GM11168 (cell line): ENCODE measurements around the gene IGF2BP3.

Experiments
- in situ Hi-C: fragments of 300-500 bp; cut with MboI; formaldehyde crosslinking; loops from one replicate; pipeline ENCODE4 v1.12.0; 2022; ENCODE audit warnings: low sequenced_read_pairs; ENCODE audit not compliant: unreplicated experiment

IGF2BP3 gene

GRCh38 chr7:23279819-23280525, 190.3 kb downstream of the IGF2BP3 start:
- in situ Hi-C loops = loop anchor here (25.0 kb wide), 1 partner anchor 407 kb away; the partner anchor contains the start of gene FAM221A

- in situ Hi-C loops = loop anchor here (25.0 kb wide), 1 partner anchor 410 kb away; the partner anchor contains the start of gene FAM221A
Measured at GRCh38 chr7:23277359-23277989, 192.8 kb downstream of the IGF2BP3 start.

DNA sequence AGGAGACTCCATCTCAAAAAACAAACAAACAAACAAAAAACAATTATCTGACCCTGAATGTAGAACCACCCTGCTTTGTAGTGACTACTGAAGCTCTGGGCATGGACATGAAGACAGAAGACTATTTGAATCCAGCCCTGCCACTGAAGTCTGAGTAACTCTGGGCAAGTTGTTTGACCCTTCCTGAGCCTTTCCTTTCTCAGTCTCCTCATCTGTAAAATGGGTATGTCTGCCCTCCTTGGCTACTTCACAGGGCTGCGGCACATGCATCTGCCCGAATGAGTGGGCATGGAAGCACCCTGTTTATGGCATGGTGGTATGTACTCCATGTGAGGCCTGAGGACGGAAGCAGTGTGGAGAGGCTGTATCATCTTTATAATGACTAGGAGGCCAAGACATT, 193.3 kb downstream of the IGF2BP3 start:
- in situ Hi-C loops = loop anchor here (25.0 kb wide), 1 partner anchor 410 kb away; the partner anchor contains the start of gene FAM221A

DNA sequence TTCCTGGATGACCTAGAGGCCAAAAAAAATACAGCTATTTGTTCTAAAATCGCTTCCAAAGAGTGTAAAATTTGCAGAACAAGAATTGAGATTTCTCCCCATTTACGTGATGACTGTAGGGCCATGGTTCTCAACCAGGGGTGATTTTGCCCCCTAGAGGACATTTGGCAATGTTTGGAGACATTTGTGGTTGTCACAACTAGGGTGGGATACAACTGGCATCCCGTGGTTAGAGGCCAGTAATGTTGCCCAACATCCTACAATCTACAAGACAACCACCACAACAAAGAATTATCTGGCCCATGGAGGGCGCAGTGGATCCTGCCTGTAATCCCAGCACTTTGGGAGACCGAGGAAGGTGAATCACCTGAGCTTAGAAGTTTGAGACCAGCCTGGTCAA, 193.9 kb downstream of the IGF2BP3 start:
- in situ Hi-C loops = loop anchor here (25.0 kb wide), 1 partner anchor 411 kb away; the partner anchor contains the start of gene FAM221A

- in situ Hi-C loops = loop anchor here (25.0 kb wide), 1 partner anchor 411 kb away; the partner anchor contains the start of gene FAM221A
Measured at GRCh38 chr7:23275912-23276311, 194.4 kb downstream of the IGF2BP3 start.

- in situ Hi-C loops = no loop called here
Measured at GRCh38 chr7:23273141-23273599, 197.1 kb downstream of the IGF2BP3 start.

DNA sequence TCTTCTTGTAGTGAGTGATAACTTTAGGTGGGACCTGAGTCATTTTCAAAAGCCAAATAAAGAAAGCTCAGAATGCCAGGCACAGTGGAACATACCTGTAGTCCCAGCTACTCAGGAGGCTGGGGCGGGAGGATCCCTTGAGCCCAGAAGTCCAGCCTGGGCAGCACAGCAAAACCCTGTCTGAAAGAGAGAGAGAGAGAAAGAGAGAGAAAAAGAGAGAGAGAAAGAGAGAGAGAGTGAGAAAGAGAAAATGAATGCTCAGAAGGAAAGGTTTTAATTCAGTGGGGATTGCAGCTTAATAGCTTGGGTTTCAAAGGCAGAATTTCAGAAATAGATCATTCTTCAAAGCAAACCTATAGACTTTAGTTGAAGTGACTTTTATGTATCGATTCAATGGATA, 198.0 kb downstream of the IGF2BP3 start:
- in situ Hi-C loops = no loop called here

DNA sequence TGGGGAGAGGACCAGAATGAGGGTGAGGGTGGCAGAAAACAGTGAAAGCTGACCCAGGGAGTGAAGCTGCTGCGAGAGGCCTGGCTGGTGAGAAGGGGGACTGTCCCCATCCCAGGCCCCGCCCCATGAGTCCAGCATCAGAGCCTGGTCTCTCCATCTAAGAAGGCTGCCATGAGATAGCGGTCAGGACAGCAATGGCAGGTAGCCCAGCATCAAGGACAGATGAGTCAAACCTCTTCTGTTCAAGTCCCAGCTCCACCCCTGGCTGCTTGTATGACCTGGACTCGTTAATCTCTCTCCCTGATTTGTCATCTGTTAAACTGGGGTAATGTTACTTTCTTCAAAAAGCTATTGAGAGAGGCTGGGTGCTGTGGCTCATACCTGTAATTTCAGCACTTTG, 201.5 kb downstream of the IGF2BP3 start:
- in situ Hi-C loops = no loop called here

DNA sequence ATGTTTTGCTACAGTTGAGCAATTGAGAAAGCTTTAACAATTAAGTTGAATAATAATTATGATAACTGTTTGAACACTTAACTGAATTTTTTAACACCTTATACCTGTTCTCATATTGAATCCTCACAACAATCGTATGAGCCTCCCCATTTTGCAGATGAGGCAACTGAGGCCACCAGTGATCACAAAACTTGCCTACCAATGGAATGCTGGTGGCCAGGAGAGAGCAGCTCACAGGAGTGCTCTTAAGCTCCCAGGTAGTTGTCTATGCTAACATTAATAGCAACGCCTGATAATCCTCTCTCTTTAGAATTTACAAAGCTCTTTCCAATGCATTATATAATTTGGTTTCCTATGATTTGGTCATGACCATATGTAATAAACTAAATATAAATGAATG, 202.1 kb downstream of the IGF2BP3 start:
- in situ Hi-C loops = no loop called here

DNA sequence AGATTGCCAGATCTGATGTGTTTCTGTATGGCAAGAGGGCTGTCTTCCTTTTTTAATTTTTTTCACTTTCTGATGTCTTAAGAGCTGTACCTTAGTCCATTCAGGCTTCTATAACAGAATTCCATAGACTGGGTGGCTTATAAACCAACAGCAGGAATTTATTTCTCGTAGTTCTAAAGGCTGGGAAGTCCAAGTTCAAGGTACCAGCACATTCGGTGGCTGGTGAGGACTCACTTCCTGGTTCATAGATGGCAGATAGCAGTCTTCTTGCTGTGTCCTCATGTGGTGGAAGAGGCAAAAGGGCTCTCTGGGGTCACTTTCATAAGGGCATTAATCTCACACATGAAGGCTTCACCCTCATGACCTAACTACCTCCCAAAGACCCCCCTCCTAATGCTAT, 202.9 kb downstream of the IGF2BP3 start:
- in situ Hi-C loops = no loop called here

GRCh38 chr7:23266918-23267317, 203.4 kb downstream of the IGF2BP3 start:
- in situ Hi-C loops = no loop called here

- in situ Hi-C loops = no loop called here
Measured at GRCh38 chr7:23264916-23265458, 205.3 kb downstream of the IGF2BP3 start.

DNA sequence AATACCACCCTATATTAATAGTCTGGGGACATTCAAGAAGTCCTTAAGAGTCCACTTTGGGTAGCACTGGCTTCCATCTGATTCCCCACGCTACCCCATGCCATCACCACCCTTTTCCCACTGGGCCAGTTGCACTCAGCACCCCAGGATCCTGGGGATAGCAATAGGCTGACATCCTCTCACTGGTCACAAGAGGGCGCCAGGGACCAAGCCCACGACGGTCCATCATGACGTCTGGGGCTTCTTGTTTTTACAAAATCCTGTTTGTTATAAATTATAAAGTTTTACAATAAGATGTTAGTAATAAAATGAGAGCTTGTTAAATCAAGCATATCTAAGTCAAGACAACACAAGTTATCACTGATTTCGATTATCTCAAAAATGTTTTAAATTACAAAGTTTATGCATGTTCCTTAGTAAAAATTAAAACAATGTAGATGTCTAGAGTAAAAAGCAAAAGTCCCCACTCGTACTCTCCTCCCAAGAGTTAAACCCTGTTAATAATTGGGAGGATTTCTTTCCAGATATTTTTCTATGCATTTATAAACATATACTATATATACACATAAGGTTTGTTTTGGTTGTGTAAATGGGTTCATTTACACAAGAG, 208.3 kb downstream of the IGF2BP3 start:
- in situ Hi-C loops = no loop called here

DNA sequence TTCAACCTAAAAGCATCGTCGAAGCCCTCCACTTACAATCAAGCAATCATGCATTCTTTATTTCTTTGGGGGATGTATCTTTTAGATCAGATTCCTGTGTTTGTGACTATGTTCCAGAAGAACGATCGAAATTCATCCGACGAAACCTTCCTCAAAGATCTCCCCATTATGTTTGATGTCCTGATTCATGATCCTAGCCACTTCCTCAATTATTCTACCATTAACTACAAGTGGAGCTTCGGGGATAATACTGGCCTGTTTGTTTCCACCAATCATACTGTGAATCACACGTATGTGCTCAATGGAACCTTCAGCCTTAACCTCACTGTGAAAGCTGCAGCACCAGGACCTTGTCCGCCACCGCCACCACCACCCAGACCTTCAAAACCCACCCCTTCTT, 209.9 kb downstream of the IGF2BP3 start:
- in situ Hi-C loops = no loop called here
